Activated CD4-positive, alpha-beta T cell treated with anti-CD3 and anti-CD28 coated beads, Interleukin-2, amount 10 ng/mL, durations not matched to agents 24 days and 14 days (primary cell): ENCODE measurements around the gene ISM1. TPM values are rescaled to one million over a fixed set of nuclear protein-coding genes. Genes with fewer than 3 reads are reported as not detected.

Experiments used
- DNase-seq: peaks from one replicate; pipeline ENCODE4 v3.0.0; 2022
- H3K27ac Mint-ChIP-seq: one replicate; pipeline ENCODE4 v1.8.0; 2022; ENCODE audit warnings: mild to moderate bottlenecking, mixed read lengths
- H3K27me3 Mint-ChIP-seq: one replicate; pipeline ENCODE4 v1.8.0; 2022; ENCODE audit warnings: mixed read lengths
- H3K36me3 Mint-ChIP-seq: one replicate; pipeline ENCODE4 v1.8.0; 2022; ENCODE audit warnings: low read depth, mild to moderate bottlenecking, mixed read lengths
- H3K4me1 Mint-ChIP-seq: one replicate; pipeline ENCODE4 v1.8.0; 2021; ENCODE audit warnings: mixed read lengths
- H3K4me3 Mint-ChIP-seq: one replicate; pipeline ENCODE4 v1.8.0; 2022; ENCODE audit warnings: mild to moderate bottlenecking, moderate library complexity, mixed read lengths
- H3K9me3 Mint-ChIP-seq: one replicate; pipeline ENCODE4 v1.8.0; 2021; ENCODE audit warnings: mixed read lengths
- intact Hi-C: fragments of 100-400 bp; cut with micrococcal nuclease; formaldehyde crosslinking; loops from one replicate; pipeline ENCODE4 v1.15.1; 2023
- total RNA-seq: library from RNA; stranded (reverse); gene quantifications from 2 replicates; pipeline ENCODE4 v1.2.3, GENCODE V29; 2022

ISM1 gene
- total RNA-seq, 1 donor from 2014 or later = 5.4 TPM

GRCh38 chr20:13211956-13212618 is 9.0 kb upstream of the ISM1 start:
- intact Hi-C loops = loop anchor here (2.0 to 5.0 kb wide), 2 partner anchors 35 to 95 kb away; no protein-coding TSS in a partner anchor
- DNase-seq = no peak
- Mint-ChIP-seq H3K36me3 (no peaks in the 10 kb centered on the region), H3K27ac (no peak overlapping the region), H3K4me1 (peaks cover 7% of the 10 kb centered on the region), H3K9me3 (peaks cover 4% of the 10 kb centered on the region), H3K4me3 (no peak overlapping the region), H3K27me3 (peaks cover 40% of the 10 kb centered on the region)

DNA sequence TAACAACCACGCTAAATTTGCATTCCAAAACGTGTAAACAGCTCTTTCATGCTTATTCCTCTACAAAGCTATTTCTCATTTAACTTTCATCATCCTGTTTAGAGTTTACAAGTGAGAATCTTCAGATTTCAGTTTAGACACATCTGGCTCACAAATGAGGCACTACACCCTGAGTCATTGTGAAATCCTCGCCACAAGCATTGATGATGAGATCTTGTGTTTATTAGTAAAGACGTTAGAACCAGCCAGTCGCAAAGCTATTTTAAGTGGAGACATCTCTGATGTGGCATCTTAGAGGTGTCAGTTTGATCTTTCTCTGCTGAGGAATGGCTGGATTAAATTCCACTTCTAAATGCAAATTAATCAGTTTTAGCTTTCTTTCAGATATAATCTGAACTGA is 8.3 kb upstream of the ISM1 start:
- peak; percentile 59 for DNase-seq
- Mint-ChIP-seq H3K9me3 (peaks cover 4% of the 10 kb centered on the region), H3K4me1 (peaks cover 7% of the 10 kb centered on the region), H3K27ac (peak overlapping the region; percentile 16), H3K4me3 (no peak overlapping the region), H3K36me3 (no peaks in the 10 kb centered on the region), H3K27me3 (peaks cover 46% of the 10 kb centered on the region)
- intact Hi-C loops = loop anchor here (2.0 to 5.0 kb wide), 2 partner anchors 34 to 95 kb away; no protein-coding TSS in a partner anchor

- Mint-ChIP-seq H3K27me3 (peaks cover 52% of the 10 kb centered on the region), H3K9me3 (peaks cover 4% of the 10 kb centered on the region), H3K4me1 (peaks cover 7% of the 10 kb centered on the region), H3K36me3 (no peaks in the 10 kb centered on the region), H3K27ac (no peak overlapping the region), H3K4me3 (no peak overlapping the region)
- no peak for DNase-seq
- intact Hi-C loops = loop anchor here (2.0 to 5.0 kb wide), 2 partner anchors 33 to 96 kb away; no protein-coding TSS in a partner anchor
Measured at GRCh38 chr20:13213335-13213734, 7.7 kb upstream of the ISM1 start.

DNA sequence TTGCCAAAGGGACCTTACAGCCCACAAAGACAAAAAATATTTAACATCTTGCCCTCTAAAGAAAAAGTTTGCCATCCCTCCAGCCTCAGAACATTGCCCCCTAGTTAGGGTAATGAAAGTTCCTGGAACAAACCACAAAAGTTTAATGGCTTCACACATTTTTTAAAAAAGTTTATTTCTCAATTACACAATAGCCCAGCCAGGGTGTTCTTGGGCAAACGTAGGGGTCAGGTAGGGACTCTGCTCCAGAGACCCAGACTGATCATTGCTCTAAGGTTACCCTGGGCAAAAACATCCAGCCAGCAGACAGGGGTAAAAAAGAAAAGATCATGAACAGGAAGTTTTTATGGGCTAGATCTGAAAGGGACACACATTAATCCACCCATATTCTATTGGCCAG is 4.5 kb upstream of the ISM1 start:
- Mint-ChIP-seq H3K27ac (no peak overlapping the region), H3K9me3 (peaks cover 4% of the 10 kb centered on the region), H3K4me3 (no peak overlapping the region), H3K27me3 (peaks cover 74% of the 10 kb centered on the region), H3K36me3 (peaks cover 1% of the 10 kb centered on the region), H3K4me1 (peaks cover 15% of the 10 kb centered on the region)
- intact Hi-C loops = no loop called here
- DNase-seq = no peak

DNA sequence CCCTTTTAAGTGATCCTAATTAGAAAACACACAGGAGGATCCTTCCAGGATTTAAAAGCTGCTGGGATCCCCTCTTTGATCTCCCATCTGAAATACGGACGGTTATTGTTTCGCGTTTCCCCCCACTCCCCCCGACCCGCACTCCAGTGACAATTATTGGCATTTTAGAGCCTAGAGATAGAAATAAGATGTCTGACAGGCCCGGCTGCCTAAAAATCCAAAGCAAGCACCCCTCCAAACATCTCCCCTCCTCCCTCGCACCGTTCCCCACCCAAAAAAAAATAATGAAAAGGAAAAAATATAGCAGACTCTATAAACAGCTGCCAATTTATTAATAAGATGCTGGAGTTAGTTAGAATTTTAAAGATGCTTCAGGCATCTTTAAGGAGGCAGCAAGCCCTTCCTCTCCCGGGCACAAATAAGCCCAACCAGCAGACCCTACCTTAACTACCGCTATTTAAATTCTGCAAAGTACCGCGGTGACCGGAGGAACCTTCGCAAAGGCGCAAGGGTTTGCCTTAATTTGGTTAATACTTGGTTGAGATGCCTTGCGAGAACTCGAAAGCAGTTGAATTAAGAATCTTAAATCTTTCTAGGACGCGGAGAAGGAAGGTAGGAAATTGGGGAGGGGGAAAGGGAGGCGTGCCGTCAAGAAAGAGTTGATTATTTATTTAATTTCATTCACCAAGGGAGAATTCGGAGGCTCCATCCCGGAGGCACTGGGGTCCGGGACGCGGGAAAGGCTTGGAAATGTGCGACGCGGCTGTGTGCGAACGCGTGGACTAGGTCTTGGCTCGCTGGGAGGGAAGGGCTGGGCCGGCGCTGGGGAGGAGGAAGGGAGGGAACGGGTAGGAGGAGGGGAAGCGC is 1.5 kb upstream of the ISM1 start:
- peaks cover 16% of the 10 kb centered on the region for H3K4me1 Mint-ChIP-seq
- H3K36me3 Mint-ChIP-seq = peaks cover 3% of the 10 kb centered on the region
- no peaks in the 10 kb centered on the region for H3K9me3 Mint-ChIP-seq
- DNase-seq = no peak
- intact Hi-C loops = loop anchor here (2.0 to 10.0 kb wide), 3 partner anchors 27 to 565 kb away; partner anchors contain the start of genes ESF1 and NDUFAF5
- peak overlapping the region; percentile 85 for H3K4me3 Mint-ChIP-seq
- peaks cover 71% of the 10 kb centered on the region for H3K27me3 Mint-ChIP-seq
- H3K27ac Mint-ChIP-seq = no peak overlapping the region

DNA sequence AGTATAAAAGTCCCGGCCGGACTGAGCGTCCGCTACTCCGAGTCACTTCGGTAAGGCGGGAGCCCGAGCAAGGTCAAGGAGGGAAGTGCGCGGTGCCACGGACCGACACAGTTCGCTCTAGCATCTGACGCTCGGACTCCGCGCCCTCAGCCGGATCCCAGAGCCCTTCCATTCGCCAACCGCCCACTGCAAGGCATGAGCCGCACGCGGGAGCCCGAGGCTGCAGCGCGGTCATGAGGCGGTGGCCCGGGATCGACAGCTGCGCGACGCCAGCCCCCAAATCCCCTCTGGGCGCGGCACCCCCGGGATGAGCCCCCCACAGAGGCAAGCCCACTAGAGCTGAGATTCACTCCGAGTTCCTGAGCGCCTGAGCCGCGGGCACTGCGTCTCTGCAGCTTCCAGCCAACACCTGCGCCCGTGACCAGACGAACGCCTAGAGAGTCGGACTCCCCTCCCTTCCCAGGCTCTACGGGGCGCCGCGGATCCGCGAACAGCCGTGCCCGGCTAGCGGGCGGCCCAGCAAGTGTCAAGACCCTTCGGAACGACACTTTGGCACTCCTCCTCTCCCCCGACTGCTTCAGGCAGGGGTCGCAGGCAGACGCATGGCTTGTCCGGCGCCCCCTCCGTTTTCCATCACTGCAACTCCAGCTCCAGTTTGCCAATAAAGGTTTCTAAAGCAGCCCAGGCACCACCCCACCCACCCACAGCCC is 725 bp upstream of the ISM1 start:
- Mint-ChIP-seq H3K4me1 (peaks cover 16% of the 10 kb centered on the region), H3K4me3 (peak overlapping the region; percentile 85), H3K27me3 (peaks cover 68% of the 10 kb centered on the region), H3K27ac (peak overlapping the region; percentile 82), H3K9me3 (no peaks in the 10 kb centered on the region), H3K36me3 (peaks cover 3% of the 10 kb centered on the region)
- intact Hi-C loops = loop anchor here (2.0 to 10.0 kb wide), 3 partner anchors 26 to 564 kb away; partner anchors contain the start of genes ESF1 and NDUFAF5
- peak; percentile 77 for DNase-seq

- intact Hi-C loops = loop anchor here (1.0 to 10.0 kb wide), 4 partner anchors 8 to 564 kb away; partner anchors contain the start of genes ESF1 and NDUFAF5
- H3K27ac Mint-ChIP-seq = no peak overlapping the region
- H3K4me1 Mint-ChIP-seq = peaks cover 16% of the 10 kb centered on the region
- peak overlapping the region; percentile 47 for H3K4me3 Mint-ChIP-seq
- H3K36me3 Mint-ChIP-seq = peaks cover 3% of the 10 kb centered on the region
- no peaks in the 10 kb centered on the region for H3K9me3 Mint-ChIP-seq
- H3K27me3 Mint-ChIP-seq = peaks cover 59% of the 10 kb centered on the region
- no peak for DNase-seq
Measured at GRCh38 chr20:13221313-13221672, 219 bp downstream of the ISM1 start.

DNA sequence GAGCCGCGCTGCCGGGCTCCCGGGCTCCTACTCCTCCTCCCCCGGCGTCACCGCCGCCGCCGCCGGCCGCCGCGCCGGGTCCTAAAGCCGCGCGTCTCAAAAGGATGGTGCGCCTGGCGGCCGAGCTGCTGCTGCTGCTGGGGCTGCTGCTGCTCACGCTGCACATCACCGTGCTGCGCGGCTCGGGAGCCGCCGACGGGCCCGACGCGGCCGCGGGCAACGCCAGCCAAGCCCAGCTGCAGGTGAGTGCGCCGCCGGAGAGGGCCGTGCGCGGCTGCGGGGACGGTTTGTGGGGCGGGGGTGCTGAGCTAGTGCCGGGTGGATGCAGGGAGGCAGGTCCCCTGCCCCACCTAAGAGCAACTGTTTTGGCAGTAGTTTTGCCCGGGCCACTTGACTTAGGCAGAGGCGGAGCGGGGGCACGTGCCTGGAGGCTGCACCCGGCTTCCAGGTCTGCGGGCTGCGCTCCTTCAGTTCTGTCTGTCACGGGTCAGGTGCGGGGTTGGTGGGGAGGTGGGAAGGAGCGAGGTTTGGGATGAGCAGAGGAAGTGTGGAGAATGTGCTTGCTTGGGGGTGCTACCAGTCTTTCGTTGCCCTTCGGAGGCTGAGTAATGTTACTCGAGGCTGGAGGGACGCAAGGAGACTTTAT is 722 bp downstream of the ISM1 start:
- peak; percentile 93 for DNase-seq
- Mint-ChIP-seq H3K9me3 (no peaks in the 10 kb centered on the region), H3K36me3 (peaks cover 7% of the 10 kb centered on the region), H3K4me1 (peaks cover 16% of the 10 kb centered on the region), H3K4me3 (peak overlapping the region; percentile 89), H3K27me3 (peaks cover 57% of the 10 kb centered on the region), H3K27ac (peak overlapping the region; percentile 81)
- intact Hi-C loops = loop anchor here (1.0 to 10.0 kb wide), 4 partner anchors 8 to 563 kb away; partner anchors contain the start of genes ESF1 and NDUFAF5

DNA sequence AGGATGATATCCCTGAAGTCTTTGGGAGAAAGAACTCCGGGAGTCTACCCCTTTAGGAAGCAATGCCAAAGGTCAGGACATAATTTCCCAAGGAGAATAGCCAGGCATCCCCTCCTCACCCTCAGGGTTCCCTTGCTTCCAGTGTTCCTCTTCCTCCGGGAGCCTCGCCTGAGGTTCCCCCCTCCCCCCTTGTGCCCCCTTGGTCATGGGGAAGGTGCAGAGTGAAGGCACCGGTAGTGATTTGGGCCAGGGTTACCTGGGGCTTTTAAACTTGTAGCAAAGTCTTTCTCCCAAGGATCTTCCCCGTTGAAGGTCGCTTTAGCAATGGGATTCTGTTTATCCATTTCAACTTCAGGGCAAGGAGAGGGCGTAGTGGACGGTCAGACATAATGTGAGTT is 1.2 kb downstream of the ISM1 start:
- H3K27me3 Mint-ChIP-seq = peaks cover 53% of the 10 kb centered on the region

DNA sequence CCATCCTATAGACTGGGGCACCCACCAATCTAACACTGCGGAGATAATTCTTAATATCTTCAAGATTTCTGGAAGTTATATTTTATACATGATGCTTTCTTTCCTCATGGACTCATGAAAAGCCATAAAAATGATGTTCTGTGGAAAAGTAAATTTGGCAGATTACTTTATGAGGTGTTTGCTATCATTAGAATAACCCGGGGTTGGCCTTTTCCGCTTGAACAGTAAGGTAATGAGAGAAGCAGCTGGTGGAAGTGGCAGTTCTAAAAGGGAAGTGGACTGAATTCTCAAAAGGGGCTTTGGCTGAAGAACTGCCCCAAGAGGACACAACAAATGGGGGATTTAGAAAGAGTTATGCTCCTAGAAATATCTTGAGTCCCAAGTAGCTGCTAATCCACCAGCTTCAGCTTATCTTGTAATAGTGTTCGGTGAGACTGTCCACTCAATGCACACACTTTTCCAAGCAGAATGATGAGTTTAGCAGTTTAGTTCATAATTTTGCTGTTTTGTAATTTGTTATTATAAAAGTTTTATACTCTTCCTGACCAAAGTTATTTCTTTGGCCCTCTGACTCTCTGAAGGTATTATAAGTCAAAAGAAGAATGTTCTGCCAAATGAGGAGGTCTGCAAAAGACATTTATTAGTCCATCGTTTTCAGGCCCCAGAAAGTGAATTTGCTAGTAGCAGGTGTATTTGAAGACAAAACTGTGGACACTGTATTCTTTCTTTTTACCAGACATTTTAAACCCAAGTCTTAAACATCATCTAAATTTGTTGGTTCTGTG is 2.9 kb downstream of the ISM1 start:
- H3K27me3 Mint-ChIP-seq = peaks cover 39% of the 10 kb centered on the region
- H3K9me3 Mint-ChIP-seq = peaks cover 4% of the 10 kb centered on the region
- H3K4me1 Mint-ChIP-seq = peaks cover 20% of the 10 kb centered on the region
- intact Hi-C loops = loop anchor here (5.0 to 10.0 kb wide), 2 partner anchors 38 to 561 kb away; partner anchors contain the start of genes ESF1 and NDUFAF5
- peaks cover 13% of the 10 kb centered on the region for H3K36me3 Mint-ChIP-seq
- no peak overlapping the region for H3K4me3 Mint-ChIP-seq
- no peak overlapping the region for H3K27ac Mint-ChIP-seq
- no peak for DNase-seq

More for the DNA sequence above, 1.2 kb downstream of the ISM1 start:
- no peak for DNase-seq
- intact Hi-C loops = loop anchor here (5.0 to 10.0 kb wide), 2 partner anchors 40 to 562 kb away; partner anchors contain the start of genes ESF1 and NDUFAF5
- no peaks in the 10 kb centered on the region for H3K9me3 Mint-ChIP-seq
- H3K4me3 Mint-ChIP-seq = peak overlapping the region; percentile 89
- H3K27ac Mint-ChIP-seq = peak overlapping the region; percentile 81
- H3K4me1 Mint-ChIP-seq = peaks cover 16% of the 10 kb centered on the region
- H3K36me3 Mint-ChIP-seq = peaks cover 9% of the 10 kb centered on the region

- no peak overlapping the region for H3K4me3 Mint-ChIP-seq
- H3K36me3 Mint-ChIP-seq = peaks cover 12% of the 10 kb centered on the region
- peaks cover 35% of the 10 kb centered on the region for H3K4me1 Mint-ChIP-seq
- no peak overlapping the region for H3K27ac Mint-ChIP-seq
- no peak for DNase-seq
- peaks cover 6% of the 10 kb centered on the region for H3K9me3 Mint-ChIP-seq
- intact Hi-C loops = loop anchor here (5.0 to 10.0 kb wide), 2 partner anchors 411 to 558 kb away; partner anchors contain the start of genes ESF1, NDUFAF5 and TASP1
- H3K27me3 Mint-ChIP-seq = peaks cover 23% of the 10 kb centered on the region
Measured at GRCh38 chr20:13226367-13226766, 5.3 kb downstream of the ISM1 start.

DNA sequence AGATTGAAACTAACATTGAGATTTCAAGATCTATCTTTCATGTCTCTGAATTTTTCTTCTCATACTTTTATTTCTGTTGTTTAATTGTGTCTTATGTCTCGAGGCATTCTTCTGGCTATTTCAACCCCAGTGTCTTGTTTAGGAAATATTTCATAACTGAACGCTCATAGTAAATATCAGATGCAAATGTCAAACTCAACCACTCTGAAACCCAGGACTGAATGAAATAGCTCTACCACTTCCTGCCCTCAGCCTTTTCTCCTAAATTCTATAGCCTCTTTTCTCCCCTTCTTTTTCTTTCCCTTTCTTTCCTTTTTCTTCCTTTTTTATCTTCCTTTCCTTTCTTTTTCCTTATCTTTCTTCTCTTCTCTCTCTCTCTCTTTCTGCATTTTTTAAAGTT is 7.7 kb downstream of the ISM1 start:
- peak overlapping the region; percentile 84 for H3K27ac Mint-ChIP-seq
- H3K27me3 Mint-ChIP-seq = peaks cover 10% of the 10 kb centered on the region
- H3K4me3 Mint-ChIP-seq = peak overlapping the region; percentile 76
- H3K36me3 Mint-ChIP-seq = peaks cover 15% of the 10 kb centered on the region
- DNase-seq = no peak
- peaks cover 10% of the 10 kb centered on the region for H3K9me3 Mint-ChIP-seq
- H3K4me1 Mint-ChIP-seq = peaks cover 38% of the 10 kb centered on the region
- intact Hi-C loops = loop anchor here (1.0 to 10.0 kb wide), 4 partner anchors 7 to 556 kb away; partner anchors contain the start of genes ESF1, ISM1, NDUFAF5 and TASP1
